Panc1 (cell line): Measurements from ENCODE around the gene BNIP2. TPM values are rescaled to one million over a fixed set of nuclear protein-coding genes. Genes with fewer than 3 reads are reported as not detected.

Source experiments
- ATAC-seq: fragments of 200-7000 bp; cut with Tn5 transposase; 2 replicates; pipeline ENCODE4 v1.9.1; 2020; ENCODE audit warnings: mild to moderate bottlenecking, moderate library complexity
- BruUV-seq: library from RNA; stranded (reverse); fragments of 400-500 nt; replicated peaks from 2 replicates; lab custom pipeline; 2021; lab: Mats Ljungman, UMichigan
- CTCF ChIA-PET: fragments of 300-600 bp; sonication (Branson Sonifier 250); formaldehyde crosslinking; loops from one replicate; lab custom pipeline; 2022; ENCODE audit warnings: antibody characterized with exemption; lab: Charles Lee
- POLR2A ChIA-PET: fragments of 300-600 bp; sonication (Branson Sonifier 250); formaldehyde crosslinking; loops from one replicate; lab custom pipeline; 2022; ENCODE audit warnings: antibody characterized with exemption; lab: Charles Lee
- DNase-seq: peaks from one replicate; pipeline ENCODE4 v3.0.0-alpha.2; 2010; ENCODE audit warnings: low read depth, low spot score
- H3K27ac ChIP-seq: 2 replicates; pipeline ENCODE4 v1.5.1; 2011; ENCODE audit warnings: mild to moderate bottlenecking, low read length, inconsistent platforms
- H3K27me3 ChIP-seq: fragments of 200-500 bp; sonication (Bioruptor generic); 2 replicates; pipeline ENCODE4 v1.6.0; 2014; ENCODE audit warnings: low read length, inconsistent platforms; ENCODE audit not compliant: control insufficient read depth, insufficient read depth
- H3K36me3 ChIP-seq: fragments of 200-500 bp; sonication (Bioruptor generic); 2 replicates; pipeline ENCODE4 v1.5.1; 2014; ENCODE audit warnings: inconsistent platforms, mild to moderate bottlenecking, low read length, moderate library complexity; ENCODE audit not compliant: control insufficient read depth, insufficient read depth
- H3K4me1 ChIP-seq: 2 replicates; pipeline ENCODE4 v1.5.1; 2011; ENCODE audit warnings: inconsistent platforms, mild to moderate bottlenecking, low read length, moderate library complexity; ENCODE audit not compliant: control insufficient read depth, insufficient read depth
- H3K4me3 ChIP-seq, 2 experiments: 2 replicates each; pipeline ENCODE4 v1.5.1; 2011 to 2012; ENCODE audit warnings: low read depth in 2 of 2, low read length in 2 of 2, mild to moderate bottlenecking in 2 of 2, inconsistent platforms in 1 of 2, moderate library complexity in 1 of 2
- H3K9me3 ChIP-seq: fragments of 200-500 bp; sonication (Bioruptor generic); 2 replicates; pipeline ENCODE4 v1.5.1; 2014; ENCODE audit warnings: low read depth, mild to moderate bottlenecking, inconsistent platforms, low read length, moderate library complexity; ENCODE audit not compliant: control insufficient read depth, insufficient read depth
- CTCF ChIP-seq: fragments of 450-650 bp; IDR thresholded peaks from 2 replicates; pipeline ENCODE4 v1.5.1; 2017; ENCODE audit warnings: mild to moderate bottlenecking
- POLR2AphosphoS5 ChIP-seq: IDR thresholded peaks from 2 replicates; pipeline ENCODE4 v1.6.1; 2012; ENCODE audit warnings: mild to moderate bottlenecking, low read depth, low read length, moderate library complexity
- REST ChIP-seq, 2 experiments: IDR thresholded peaks; 2 replicates each; pipeline ENCODE4 v1.6.1; 2011 to 2012; ENCODE audit warnings: low read depth in 2 of 2, control low read depth in 1 of 2, low read length in 1 of 2, mild to moderate bottlenecking in 1 of 2, moderate library complexity in 1 of 2; ENCODE audit not compliant: insufficient read depth in 1 of 2
- SIN3A ChIP-seq: IDR thresholded peaks from 2 replicates; pipeline ENCODE4 v1.6.1; 2012; ENCODE audit warnings: low read depth, mild to moderate bottlenecking, low read length, moderate library complexity, borderline replicate concordance; ENCODE audit not compliant: insufficient read depth
- TCF7L2 ChIP-seq: IDR thresholded peaks from 2 replicates; pipeline ENCODE4 v1.6.1; 2011; ENCODE audit warnings: mild to moderate bottlenecking, low read depth, low read length, inconsistent platforms
- in situ Hi-C: cut with HindIII; loops from 2 replicates; pipeline ENCODE4 v1.10.0; 2016; ENCODE audit warnings: low sequenced_read_pairs, low pct_unique_long_range_greater_than_20kb
- intact Hi-C: fragments of 100-400 bp; cut with micrococcal nuclease; formaldehyde crosslinking; loops from one replicate; pipeline ENCODE4 v1.10.0; 2022; ENCODE audit not compliant: unreplicated experiment
- total RNA-seq: library from RNA; stranded (reverse); gene quantifications from one replicate; pipeline ENCODE4 v1.2.1, GENCODE V29; 2021; ENCODE audit not compliant: unreplicated experiment

The BNIP2 gene
- total RNA-seq, 1 experiment from 2014 or later: 70.7 TPM

GRCh38 chr15:59722037-59722436, 32.9 kb upstream of the BNIP2 start:
- DNase-seq: no peak
- no peaks in the 10 kb centered on the region for H3K36me3 ChIP-seq
- no peaks in the 10 kb centered on the region for H3K9me3 ChIP-seq
- intact Hi-C loops: loop anchor here (10.0 kb wide), 1 partner anchor 193 kb away; no protein-coding TSS in a partner anchor
- no peaks in the 10 kb centered on the region; the same call in 1 of the 2 replicates for H3K27me3 ChIP-seq
- H3K4me1 ChIP-seq: no peaks in the 10 kb centered on the region
- BruUV-seq: no TSS peak
- H3K4me3 ChIP-seq: no peak overlapping the region
- no peak for TF ChIP-seq CTCF
- TF ChIP-seq TCF7L2: no peak
- TF ChIP-seq POLR2AphosphoS5: no peak
- no peak for TF ChIP-seq REST (IDR thresholded peaks at IDR 0.05; ENCODE audit: insufficient read depth in 1 of 2, low read depth in 2 of 2, low read length in 1 of 2)
- no peak for TF ChIP-seq SIN3A
- ChIA-PET CTCF (interaction anchor here (0.6 to 0.7 kb wide), 2 partner anchors 31 to 500 kb away, joined by 3 to 11 read pairs; no protein-coding TSS in a partner anchor), POLR2A (interaction anchor here (0.5 kb wide), 1 partner anchor 276 kb away, joined by 3 read pairs; no protein-coding TSS in a partner anchor)
- H3K27ac ChIP-seq: no peak overlapping the region
- in situ Hi-C loops: no loop called here
- no peak for ATAC-seq

- no peaks in the 10 kb centered on the region for H3K36me3 ChIP-seq
- no TSS peak for BruUV-seq
- H3K4me3 ChIP-seq: no peak overlapping the region
- H3K9me3 ChIP-seq: no peaks in the 10 kb centered on the region
- ChIA-PET POLR2A (interaction anchor here (0.6 kb wide), 1 partner anchor 91 kb away, joined by 6 read pairs; no protein-coding TSS in a partner anchor), CTCF (interaction anchor here (0.7 kb wide), 1 partner anchor 31 kb away, joined by 3 read pairs; no protein-coding TSS in a partner anchor)
- in situ Hi-C loops (no loop called here), intact Hi-C loops (loop anchor here (10.0 kb wide), 1 partner anchor 193 kb away; no protein-coding TSS in a partner anchor)
- ATAC-seq: no peak
- no peaks in the 10 kb centered on the region; the same call in 1 of the 2 replicates for H3K27me3 ChIP-seq
- no peak for DNase-seq
- no peak overlapping the region for H3K27ac ChIP-seq
- TF ChIP-seq CTCF (no peak), TCF7L2 (no peak), REST (IDR thresholded peaks at IDR 0.05; ENCODE audit: insufficient read depth in 1 of 2, low read depth in 2 of 2, low read length in 1 of 2) (no peak), SIN3A (no peak), POLR2AphosphoS5 (no peak)
- H3K4me1 ChIP-seq: no peaks in the 10 kb centered on the region
Observed at GRCh38 chr15:59721411-59721810, 32.3 kb upstream of the BNIP2 start.
